ENCODE data around the gene ITGAX.

Gene ITGAX

GRCh38 chr16:31376705-31377104, 21.7 kb downstream of the ITGAX start:
- DNase-seq: no peak

- no peak for DNase-seq
Measured at GRCh38 chr16:31377210-31377903, 22.4 kb downstream of the ITGAX start.

GRCh38 chr16:31380201-31380600, 25.2 kb downstream of the ITGAX start:
- no peak for DNase-seq

- DNase-seq: peak; percentile 1
Measured at GRCh38 chr16:31382485-31383161, 27.6 kb downstream of the ITGAX start.

- no peak for DNase-seq
Measured at GRCh38 chr16:31385680-31386079, 30.7 kb downstream of the ITGAX start.

- no peak for DNase-seq
Measured at GRCh38 chr16:31386157-31386984, 31.4 kb downstream of the ITGAX start.

GRCh38 chr16:31388535-31388934, 33.6 kb downstream of the ITGAX start:
- DNase-seq: no peak

- DNase-seq: no peak
Measured at GRCh38 chr16:31390504-31391041, 35.6 kb downstream of the ITGAX start.

- DNase-seq: no peak
Measured at GRCh38 chr16:31393056-31393455, 38.1 kb downstream of the ITGAX start, which contains the start of gene ITGAD. ITGAD (plus strand) TSS chr16:31393335; CDS start chr16:31393361, 26 bp downstream.

- DNase-seq: no peak
Measured at GRCh38 chr16:31395647-31396046, 40.7 kb downstream of the ITGAX start.

- no peak for DNase-seq
Measured at GRCh38 chr16:31397096-31397660, 42.2 kb downstream of the ITGAX start.

GRCh38 chr16:31397701-31398100, 42.7 kb downstream of the ITGAX start:
- DNase-seq: no peak

GRCh38 chr16:31400191-31400590, 45.2 kb downstream of the ITGAX start:
- no peak for DNase-seq

GRCh38 chr16:31401436-31401835, 46.5 kb downstream of the ITGAX start:
- DNase-seq: no peak

- no peak for DNase-seq
Measured at GRCh38 chr16:31402687-31403086, 47.7 kb downstream of the ITGAX start.

- no peak for DNase-seq
Measured at GRCh38 chr16:31403590-31404352, 48.8 kb downstream of the ITGAX start.

- DNase-seq: no peak
Measured at GRCh38 chr16:31404353-31405064, 49.5 kb downstream of the ITGAX start.

GRCh38 chr16:31407406-31407805, 52.4 kb downstream of the ITGAX start:
- DNase-seq: no peak

GRCh38 chr16:31409433-31409832, 54.5 kb downstream of the ITGAX start:
- no peak for DNase-seq

GRCh38 chr16:31410082-31410481, 55.1 kb downstream of the ITGAX start:
- DNase-seq: no peak

- no peak for DNase-seq
Measured at GRCh38 chr16:31411024-31411844, 56.3 kb downstream of the ITGAX start.
